Loucy (cell line): ENCODE results near the gene SLC6A5.

Experiments used
- EZH2phosphoT487 ChIP-seq: fragments of 200-600 bp; IDR thresholded peaks from 2 replicates; pipeline ENCODE4 v1.6.1; 2018; ENCODE audit warnings: antibody characterized with exemption, mild to moderate bottlenecking, moderate library complexity, borderline replicate concordance
- TF ChIP-seq, protein P1 (sequence below): fragments of 200-600 bp; sonication (generic); conservative IDR thresholded peaks from 2 replicates; pipeline ENCODE4 v1.5.1; 2014; ENCODE audit warnings: mild to moderate bottlenecking, antibody characterized with exemption, low read length

GRCh38 chr11:20611892-20612291, 12.5 kb downstream of the SLC6A5 start:
- TF ChIP-seq, protein P1, sequence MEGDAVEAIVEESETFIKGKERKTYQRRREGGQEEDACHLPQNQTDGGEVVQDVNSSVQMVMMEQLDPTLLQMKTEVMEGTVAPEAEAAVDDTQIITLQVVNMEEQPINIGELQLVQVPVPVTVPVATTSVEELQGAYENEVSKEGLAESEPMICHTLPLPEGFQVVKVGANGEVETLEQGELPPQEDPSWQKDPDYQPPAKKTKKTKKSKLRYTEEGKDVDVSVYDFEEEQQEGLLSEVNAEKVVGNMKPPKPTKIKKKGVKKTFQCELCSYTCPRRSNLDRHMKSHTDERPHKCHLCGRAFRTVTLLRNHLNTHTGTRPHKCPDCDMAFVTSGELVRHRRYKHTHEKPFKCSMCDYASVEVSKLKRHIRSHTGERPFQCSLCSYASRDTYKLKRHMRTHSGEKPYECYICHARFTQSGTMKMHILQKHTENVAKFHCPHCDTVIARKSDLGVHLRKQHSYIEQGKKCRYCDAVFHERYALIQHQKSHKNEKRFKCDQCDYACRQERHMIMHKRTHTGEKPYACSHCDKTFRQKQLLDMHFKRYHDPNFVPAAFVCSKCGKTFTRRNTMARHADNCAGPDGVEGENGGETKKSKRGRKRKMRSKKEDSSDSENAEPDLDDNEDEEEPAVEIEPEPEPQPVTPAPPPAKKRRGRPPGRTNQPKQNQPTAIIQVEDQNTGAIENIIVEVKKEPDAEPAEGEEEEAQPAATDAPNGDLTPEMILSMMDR: no peak
- no peak for TF ChIP-seq EZH2phosphoT487
